Measurements from ENCODE around the gene TBL1X.
A peak's percentile ranks its signal among the peaks of the same experiment; 100 is the strongest.

The TBL1X gene

GRCh38 chrX:9676306-9676705, 211.4 kb downstream of the TBL1X start:
- DNase-seq = no peak

GRCh38 chrX:9676738-9677097, 211.9 kb downstream of the TBL1X start:
- no peak for DNase-seq

- peak; percentile 20 to 27 for DNase-seq
Measured at GRCh38 chrX:9677098-9677739, 212.4 kb downstream of the TBL1X start.

- DNase-seq = no peak
Measured at GRCh38 chrX:9678215-9678965, 213.5 kb downstream of the TBL1X start.

GRCh38 chrX:9681011-9681410, 216.2 kb downstream of the TBL1X start:
- DNase-seq = no peak

- DNase-seq = no peak
Measured at GRCh38 chrX:9681422-9681821, 216.6 kb downstream of the TBL1X start.

- no peak for DNase-seq
Measured at GRCh38 chrX:9682456-9682855, 217.6 kb downstream of the TBL1X start.

GRCh38 chrX:9682861-9683260, 218.0 kb downstream of the TBL1X start:
- DNase-seq = no peak

- DNase-seq = no peak
Measured at GRCh38 chrX:9683350-9683749, 218.5 kb downstream of the TBL1X start.

GRCh38 chrX:9687899-9688298, 223.0 kb downstream of the TBL1X start:
- no peak for DNase-seq

- no peak for DNase-seq
Measured at GRCh38 chrX:9688833-9689232, 224.0 kb downstream of the TBL1X start.

- no peak for DNase-seq
Measured at GRCh38 chrX:9690046-9690445, 225.2 kb downstream of the TBL1X start.

- DNase-seq = no peak
Measured at GRCh38 chrX:9693307-9694001, 228.6 kb downstream of the TBL1X start.

- DNase-seq = no peak
Measured at GRCh38 chrX:9698576-9698975, 233.7 kb downstream of the TBL1X start.

GRCh38 chrX:9700555-9700954, 235.7 kb downstream of the TBL1X start:
- DNase-seq = no peak

- no peak for DNase-seq
Measured at GRCh38 chrX:9701790-9702189, 236.9 kb downstream of the TBL1X start.

- DNase-seq = no peak
Measured at GRCh38 chrX:9703406-9703805, 238.5 kb downstream of the TBL1X start.

- no peak for DNase-seq
Measured at GRCh38 chrX:9704876-9705465, 240.1 kb downstream of the TBL1X start.

GRCh38 chrX:9706421-9706820, 241.6 kb downstream of the TBL1X start:
- DNase-seq = no peak

GRCh38 chrX:9707306-9708033, 242.6 kb downstream of the TBL1X start:
- DNase-seq = no peak

- no peak for DNase-seq
Measured at GRCh38 chrX:9708086-9708485, 243.2 kb downstream of the TBL1X start.

GRCh38 chrX:9708923-9709553, 244.2 kb downstream of the TBL1X start:
- peak; percentile 72 to 80 for DNase-seq

GRCh38 chrX:9710332-9710731, 245.5 kb downstream of the TBL1X start:
- no peak for DNase-seq
